H1 (cell line): ENCODE data around the gene SGCD. TPM values are rescaled to one million over a fixed set of nuclear protein-coding genes. Genes with fewer than 3 reads are reported as not detected.

Experiments
- CTCF ChIA-PET: fragments of 300-600 bp; sonication (Branson Sonifier 250); formaldehyde crosslinking; loops from one replicate; lab custom pipeline; 2021; ENCODE audit not compliant: partially characterized antibody; lab: Charles Lee
- POLR2A ChIA-PET: fragments of 300-600 bp; sonication (Branson Sonifier 250); formaldehyde crosslinking; loops from one replicate; lab custom pipeline; 2021; ENCODE audit warnings: inconsistent platforms; ENCODE audit not compliant: partially characterized antibody; lab: Charles Lee
- DNase-seq, 2 experiments: peaks; one replicate each; pipeline versions ENCODE4 v3.0.0 to v3.0.0-alpha.2; 2010 to 2022; ENCODE audit warnings: low spot score in 2 of 2, low read depth in 1 of 2, mixed read lengths in 1 of 2
- FAIRE-seq: peaks from 2 replicates; lab custom pipeline; 2011; peaks lifted over from hg19 to GRCh38; lab: Jason Lieb, UNC
- H2AFZ ChIP-seq: 2 replicates; pipeline ENCODE4 v1.8.1; 2012; ENCODE audit warnings: low read length, inconsistent platforms
- H2AK5ac ChIP-seq: 2 replicates; pipeline ENCODE4 v1.6.1; 2013; ENCODE audit warnings: low read depth, low read length
- H2BK120ac ChIP-seq: replicated peaks from 2 replicates; pipeline ENCODE3; 2013; ENCODE audit warnings: low read depth, low read length, inconsistent platforms
- H2BK12ac ChIP-seq: 2 replicates; pipeline ENCODE4 v1.6.1; 2013; ENCODE audit warnings: low read depth, low read length
- H2BK15ac ChIP-seq: 2 replicates; pipeline ENCODE4 v1.6.1; 2013; ENCODE audit warnings: low read length
- H2BK20ac ChIP-seq: 2 replicates; pipeline ENCODE4 v1.6.1; 2013; ENCODE audit warnings: low read length
- H2BK5ac ChIP-seq: 2 replicates; pipeline ENCODE4 v1.6.1; 2013; ENCODE audit warnings: low read depth, low read length
- H3K14ac ChIP-seq: 2 replicates; pipeline ENCODE4 v1.6.1; 2013; ENCODE audit warnings: inconsistent platforms; ENCODE audit not compliant: insufficient read length
- H3K18ac ChIP-seq: 2 replicates; pipeline ENCODE4 v1.6.1; 2013; ENCODE audit warnings: low read length; ENCODE audit errors: extremely low read depth
- H3K23ac ChIP-seq: 2 replicates; pipeline ENCODE4 v1.6.1; 2013; ENCODE audit warnings: inconsistent platforms; ENCODE audit not compliant: insufficient read length
- H3K23me2 ChIP-seq: 2 replicates; pipeline ENCODE4 v1.6.1; 2013; ENCODE audit warnings: low read depth, low read length
- H3K27ac ChIP-seq: 2 replicates; pipeline ENCODE4 v1.6.1; 2011; ENCODE audit warnings: low read depth, low read length, inconsistent platforms
- H3K27me3 ChIP-seq, 4 experiments: replicated peaks in 1 of 4; 1 replicate in 1 of 4; 2 replicates in 3 of 4; pipeline versions ENCODE4 v1.6.1 to v1.8.1; 2011 to 2013; ENCODE audit warnings: low read length in 3 of 4, mild to moderate bottlenecking in 3 of 4, inconsistent platforms in 2 of 4, mixed read lengths in 2 of 4, moderate library complexity in 1 of 4; ENCODE audit not compliant: control insufficient read depth in 3 of 4, insufficient read depth in 3 of 4; ENCODE audit errors: extremely low read depth in 1 of 4
- H3K36me3 ChIP-seq, 4 experiments: 2 replicates each; pipeline versions ENCODE4 v1.6.1 to v1.8.1; 2011 to 2013; ENCODE audit warnings: mild to moderate bottlenecking in 4 of 4, low read length in 3 of 4, moderate library complexity in 2 of 4, control low read depth in 1 of 4, inconsistent platforms in 1 of 4; ENCODE audit not compliant: insufficient read depth in 4 of 4, control insufficient read depth in 2 of 4
- H3K4ac ChIP-seq: replicated peaks from 2 replicates; pipeline ENCODE3; 2013; ENCODE audit warnings: low read length, low read depth, mixed read lengths, inconsistent platforms; ENCODE audit not compliant: insufficient read length
- H3K4me1 ChIP-seq, 4 experiments: replicated peaks in 1 of 4; 1 replicate in 1 of 4; 2 replicates in 3 of 4; pipeline versions ENCODE4 v1.6.1 to v1.8.1; 2011 to 2013; ENCODE audit warnings: low read length in 3 of 4, inconsistent platforms in 2 of 4, mixed read lengths in 1 of 4; ENCODE audit not compliant: insufficient read depth in 4 of 4, control insufficient read depth in 3 of 4
- H3K4me2 ChIP-seq, 2 experiments: 2 replicates each; pipeline versions ENCODE4 v1.6.1 to v1.8.1; 2011 to 2013; ENCODE audit warnings: low read depth in 2 of 2, low read length in 2 of 2, control low read depth in 1 of 2, inconsistent platforms in 1 of 2, mild to moderate bottlenecking in 1 of 2; ENCODE audit not compliant: insufficient read depth in 1 of 2
- H3K4me3 ChIP-seq, 4 experiments: fragments of 200-600, 300-600 bp in 1 of 4; sonication (generic), shearing (Covaris generic), sonication (Bioruptor Twin) in 1 of 4; 2 replicates each; pipeline versions ENCODE4 v1.5.1 to v1.8.1; 2011 to 2016; ENCODE audit warnings: low read length in 4 of 4, low read depth in 3 of 4, control low read depth in 2 of 4, inconsistent platforms in 2 of 4, mild to moderate bottlenecking in 2 of 4, mixed read lengths in 1 of 4, moderate library complexity in 1 of 4; ENCODE audit not compliant: insufficient read depth in 2 of 4; ENCODE audit errors: extremely low read depth in 1 of 4
- H3K56ac ChIP-seq: replicated peaks from 2 replicates; pipeline ENCODE3; 2013; ENCODE audit warnings: low read depth, mild to moderate bottlenecking, mixed read lengths, low read length, inconsistent platforms; ENCODE audit not compliant: insufficient read length
- H3K79me1 ChIP-seq: 2 replicates; pipeline ENCODE4 v1.6.1; 2013; ENCODE audit warnings: low read depth, low read length, control low read depth
- H3K79me2 ChIP-seq, 2 experiments: 2 replicates each; pipeline versions ENCODE4 v1.6.1 to v1.8.1; 2012 to 2013; ENCODE audit warnings: low read length in 2 of 2, mild to moderate bottlenecking in 2 of 2, inconsistent platforms in 1 of 2; ENCODE audit not compliant: insufficient read depth in 2 of 2, control insufficient read depth in 1 of 2
- H3K9ac ChIP-seq, 4 experiments: replicated peaks in 1 of 4; 1 replicate in 1 of 4; 2 replicates in 3 of 4; pipeline versions ENCODE4 v1.6.1 to v1.8.1; 2011 to 2013; ENCODE audit warnings: low read depth in 3 of 4, low read length in 3 of 4, control low read depth in 2 of 4, mild to moderate bottlenecking in 2 of 4, moderate library complexity in 2 of 4, inconsistent platforms in 1 of 4; ENCODE audit errors: extremely low read depth in 1 of 4
- H3K9me3 ChIP-seq, 2 experiments: 2 replicates each; pipeline versions ENCODE4 v1.6.1 to v1.8.1; 2012 to 2013; ENCODE audit warnings: mild to moderate bottlenecking in 2 of 2, moderate library complexity in 2 of 2, control low read depth in 1 of 2, inconsistent platforms in 1 of 2, low read depth in 1 of 2, low read length in 1 of 2, mixed read lengths in 1 of 2; ENCODE audit not compliant: insufficient read depth in 2 of 2
- H4K20me1 ChIP-seq, 2 experiments: replicated peaks in 1 of 2; 2 replicates each; pipeline versions ENCODE3 to v1.8.1; 2011 to 2013; ENCODE audit warnings: inconsistent platforms in 2 of 2, low read length in 2 of 2, mild to moderate bottlenecking in 1 of 2; ENCODE audit not compliant: insufficient read depth in 2 of 2, control insufficient read depth in 1 of 2
- H4K5ac ChIP-seq: 2 replicates; pipeline ENCODE4 v1.6.1; 2013; ENCODE audit warnings: low read length, low read depth, mixed read lengths, inconsistent platforms; ENCODE audit not compliant: insufficient read length
- H4K8ac ChIP-seq: 2 replicates; pipeline ENCODE4 v1.8.0; 2013; ENCODE audit warnings: mild to moderate bottlenecking, moderate library complexity, low read length, inconsistent platforms; ENCODE audit not compliant: insufficient read depth; ENCODE audit errors: extremely low read depth
- H4K91ac ChIP-seq: replicated peaks from 2 replicates; pipeline ENCODE3; 2013; ENCODE audit warnings: low read length, mixed read lengths, inconsistent platforms; ENCODE audit not compliant: insufficient read length
- RAD21 ChIP-seq, 2 experiments: IDR thresholded peaks in 1 of 2; conservative IDR thresholded peaks in 1 of 2; 2 replicates each; pipeline ENCODE4 v1.6.1; 2011; ENCODE audit warnings: low read depth in 2 of 2, low read length in 2 of 2, improper control_type of control experiment in 1 of 2, inconsistent platforms in 1 of 2, mild to moderate bottlenecking in 1 of 2, moderate library complexity in 1 of 2
- USF2 ChIP-seq: IDR thresholded peaks from 2 replicates; pipeline ENCODE4 v1.6.1; 2011; ENCODE audit warnings: low read length, improper control_type of control experiment
- whole genome bisulfite sequencing, 2 experiments: shearing (Covaris generic) in 1 of 2; methylation state at CpG; one replicate each; pipeline versions ENCODE4 v1.1.6 to v1.1.7; 2013 to 2015; ENCODE audit warnings: low lambda C conversion rate in 2 of 2, mixed read lengths in 2 of 2, inconsistent platforms in 1 of 2, low coverage in 1 of 2, missing lambda C conversion rate in 1 of 2; ENCODE audit not compliant: insufficient replicate concordance in 2 of 2, insufficient coverage in 1 of 2, insufficient read length in 1 of 2; ENCODE audit errors: extremely low coverage in 1 of 2, missing lambda C conversion rate in 1 of 2; 5-methylcytosine and 5-hydroxymethylcytosine counted together
- polyA plus RNA-seq, 7 experiments: library from polyadenylated mRNA; depleted of rRNA in 3 of 7; stranded (reverse) in 5 of 7; unstranded in 2 of 7; fragments of >200 nt in 5 of 7; fragments of 200-250 nt in 2 of 7; gene quantifications; 1 replicate in 5 of 7; 2 replicates in 1 of 7; 4 replicates in 1 of 7; pipeline versions ENCODE4 v1.2.1 to v1.2.3, GENCODE V29; 2011 to 2013; ENCODE audit warnings: missing spikeins in 2 of 7, mixed read lengths in 2 of 7
- total RNA-seq: library from RNA; stranded (reverse); fragmentation: NEBNext Ultra II Directional; extraction: Animal tissue kit (Norgen Biotek cat#: 25700); gene quantifications from 2 replicates; pipeline ENCODE4 v1.2.1, GENCODE V29; 2021

Gene SGCD
- total and polyA plus RNA-seq, 2 of the 8 experiments (the other 6 are each of a cell fraction or from before 2014, with no cell fraction given), result 0.04 to 0.08 TPM

GRCh38 chr5:156526081-156526925, 199.3 kb downstream of the SGCD start:
- no peaks in the 10 kb centered on the region for H3K27me3 ChIP-seq
- H2BK120ac ChIP-seq, result no peak overlapping the region
- H3K4me3 ChIP-seq, result no peak overlapping the region
- no peak overlapping the region; the same call in 1 of the 2 replicates for H2AFZ ChIP-seq
- H3K27ac ChIP-seq, result no peak overlapping the region
- no peak overlapping the region for H2AK5ac ChIP-seq
- H3K9me3 ChIP-seq, result no peaks in the 10 kb centered on the region
- ChIA-PET CTCF (interaction anchor here (0.6 kb wide), 1 partner anchor 56 kb away, joined by 3 read pairs; no protein-coding TSS in a partner anchor), POLR2A (no interaction called here)
- 90% methylated on average over 9 of the region's 9 CpGs; no CpG with 5 or more reads in 1 of the 2 experiments for WGBS, 2 experiments
- H3K23me2 ChIP-seq, result no peaks in the 10 kb centered on the region
- TF ChIP-seq USF2 (no peak), RAD21 (IDR thresholded peaks at IDR 0.05 in 1 of 2, conservative IDR thresholded peaks at IDR 0.05 in 1 of 2; ENCODE audit: low read depth in 2 of 2, low read length in 2 of 2) (no peak)
- no peaks in the 10 kb centered on the region for H3K36me3 ChIP-seq
- H3K4ac ChIP-seq, result no peak overlapping the region
- no peak overlapping the region for H3K23ac ChIP-seq
- H4K5ac ChIP-seq, result no peak overlapping the region
- H3K56ac ChIP-seq, result no peak overlapping the region
- H2BK20ac ChIP-seq, result no peak overlapping the region
- H3K4me2 ChIP-seq, result no peak overlapping the region
- no peak overlapping the region for H3K14ac ChIP-seq
- no peaks in the 10 kb centered on the region for H3K79me2 ChIP-seq
- H3K4me1 ChIP-seq, result no peaks in the 10 kb centered on the region
- no peaks in the 10 kb centered on the region for H4K20me1 ChIP-seq
- no peak overlapping the region for H2BK5ac ChIP-seq
- H3K9ac ChIP-seq, result no peak overlapping the region
- no peaks in the 10 kb centered on the region for H3K79me1 ChIP-seq
- H2BK15ac ChIP-seq, result no peak overlapping the region
- no peak for FAIRE-seq
- H3K18ac ChIP-seq, result no peak overlapping the region
- no peak overlapping the region for H4K91ac ChIP-seq
- H2BK12ac ChIP-seq, result no peak overlapping the region
- no peak for DNase-seq
- H4K8ac ChIP-seq, result no peak overlapping the region
